H9 (cell line): ENCODE results near the gene SLC25A31. TPM values are rescaled to one million over a fixed set of nuclear protein-coding genes. Genes with fewer than 3 reads are reported as not detected.

ENCODE experiments used
- DNase-seq: peaks from one replicate; pipeline ENCODE4 v3.0.0-alpha.2; 2017
- H2AFZ ChIP-seq: one replicate; pipeline ENCODE4 v1.6.1; 2013; ENCODE audit warnings: mild to moderate bottlenecking, low read length, control low read depth, moderate library complexity
- H2AK5ac ChIP-seq: 2 replicates; pipeline ENCODE4 v1.6.1; 2013; ENCODE audit warnings: low read length, control low read depth, mixed read lengths; ENCODE audit not compliant: insufficient read length
- H2BK120ac ChIP-seq: one replicate; pipeline ENCODE4 v1.6.1; 2013; ENCODE audit warnings: low read depth, mild to moderate bottlenecking, low read length, control low read depth, inconsistent platforms; ENCODE audit not compliant: poor library complexity, severe bottlenecking
- H2BK12ac ChIP-seq: 2 replicates; pipeline ENCODE4 v1.6.1; 2013; ENCODE audit warnings: low read length, control low read depth, mixed read lengths, low read depth; ENCODE audit not compliant: insufficient read length
- H2BK15ac ChIP-seq: 2 replicates; pipeline ENCODE4 v1.6.1; 2013; ENCODE audit warnings: low read depth, low read length, control low read depth
- H2BK20ac ChIP-seq: one replicate; pipeline ENCODE4 v1.6.1; 2013; ENCODE audit warnings: low read depth, mild to moderate bottlenecking, low read length, control low read depth, inconsistent platforms; ENCODE audit not compliant: poor library complexity, severe bottlenecking
- H2BK5ac ChIP-seq: 2 replicates; pipeline ENCODE4 v1.6.1; 2013; ENCODE audit warnings: low read length, control low read depth, mixed read lengths; ENCODE audit not compliant: insufficient read length
- H3K14ac ChIP-seq: 2 replicates; pipeline ENCODE4 v1.6.1; 2013; ENCODE audit warnings: low read length, control low read depth; ENCODE audit not compliant: insufficient read depth
- H3K18ac ChIP-seq: 2 replicates; pipeline ENCODE4 v1.6.1; 2013; ENCODE audit warnings: low read depth, mild to moderate bottlenecking, mixed read lengths, low read length, control low read depth; ENCODE audit not compliant: insufficient read length
- H3K23ac ChIP-seq: 2 replicates; pipeline ENCODE4 v1.6.1; 2013; ENCODE audit warnings: low read length, control low read depth, mixed read lengths, low read depth; ENCODE audit not compliant: insufficient read length
- H3K23me2 ChIP-seq: 2 replicates; pipeline ENCODE4 v1.6.1; 2013; ENCODE audit warnings: low read depth, mild to moderate bottlenecking, mixed read lengths, low read length, control low read depth; ENCODE audit not compliant: insufficient read length, poor library complexity, severe bottlenecking
- H3K27ac ChIP-seq: 2 replicates; pipeline ENCODE4 v1.5.1; 2013; ENCODE audit warnings: low read length, control low read depth, mixed read lengths, low read depth; ENCODE audit not compliant: insufficient read length
- H3K27me3 ChIP-seq: 2 replicates; pipeline ENCODE4 v1.6.1; 2013; ENCODE audit warnings: low read length, control low read depth, inconsistent platforms; ENCODE audit not compliant: insufficient read depth
- H3K4ac ChIP-seq: 2 replicates; pipeline ENCODE4 v1.6.1; 2013; ENCODE audit warnings: low read depth, mild to moderate bottlenecking, control low read depth, inconsistent platforms, low read length, moderate library complexity
- H3K4me1 ChIP-seq: 2 replicates; pipeline ENCODE4 v1.6.1; 2013; ENCODE audit warnings: low read length, control low read depth, inconsistent platforms; ENCODE audit not compliant: insufficient read depth
- H3K4me2 ChIP-seq: 2 replicates; pipeline ENCODE4 v1.6.1; 2013; ENCODE audit warnings: low read length, control low read depth, mixed read lengths; ENCODE audit not compliant: insufficient read length, insufficient read depth
- H3K56ac ChIP-seq: 2 replicates; pipeline ENCODE4 v1.6.1; 2013; ENCODE audit warnings: low read depth, mild to moderate bottlenecking, mixed read lengths, low read length, control low read depth; ENCODE audit not compliant: insufficient read length
- H3K79me1 ChIP-seq: 2 replicates; pipeline ENCODE4 v1.6.1; 2013; ENCODE audit warnings: low read depth, mild to moderate bottlenecking, moderate library complexity, low read length, control low read depth, inconsistent platforms; ENCODE audit not compliant: insufficient read depth, poor library complexity, severe bottlenecking
- H3K79me2 ChIP-seq: 2 replicates; pipeline ENCODE4 v1.6.1; 2013; ENCODE audit warnings: low read length, control low read depth, inconsistent platforms; ENCODE audit not compliant: insufficient read depth
- H3K9ac ChIP-seq: 2 replicates; pipeline ENCODE4 v1.6.1; 2013; ENCODE audit warnings: low read length, control low read depth, mixed read lengths; ENCODE audit not compliant: insufficient read length; ENCODE audit errors: extremely low read depth
- H3K9me3 ChIP-seq: one replicate; pipeline ENCODE4 v1.6.1; 2013; ENCODE audit warnings: low read depth, low read length, inconsistent platforms; ENCODE audit not compliant: control insufficient read depth
- H3T11ph ChIP-seq: one replicate; pipeline ENCODE4 v1.6.1; 2013; ENCODE audit warnings: mild to moderate bottlenecking, low read length, control low read depth, inconsistent platforms
- H4K20me1 ChIP-seq: one replicate; pipeline ENCODE4 v1.6.1; 2013; ENCODE audit not compliant: control insufficient read depth, insufficient read length, insufficient read depth
- H4K5ac ChIP-seq: 2 replicates; pipeline ENCODE4 v1.6.1; 2013; ENCODE audit warnings: low read depth, mild to moderate bottlenecking, mixed read lengths, low read length, control low read depth; ENCODE audit not compliant: insufficient read length
- H4K8ac ChIP-seq: replicated peaks from 2 replicates; pipeline ENCODE4 v1.6.1; 2013; ENCODE audit warnings: low read length, control low read depth, mixed read lengths, low read depth; ENCODE audit not compliant: insufficient read length
- H4K91ac ChIP-seq: 2 replicates; pipeline ENCODE4 v1.6.1; 2013; ENCODE audit warnings: low read depth, mild to moderate bottlenecking, moderate library complexity, mixed read lengths, low read length, control low read depth; ENCODE audit not compliant: insufficient read length
- H3K27ac Mint-ChIP-seq, 3 experiments: 2 replicates in 2 of 3; 3 replicates in 1 of 3; pipeline ENCODE4 v1.8.0; 2020 to 2021; ENCODE audit warnings: mixed read lengths in 3 of 3, mild to moderate bottlenecking in 1 of 3, moderate library complexity in 1 of 3
- H3K27me3 Mint-ChIP-seq: 2 replicates; pipeline ENCODE4 v1.8.0; 2021; ENCODE audit warnings: low read depth, mild to moderate bottlenecking, moderate library complexity, mixed read lengths
- H3K36me3 Mint-ChIP-seq, 3 experiments: 2 replicates in 2 of 3; 3 replicates in 1 of 3; pipeline ENCODE4 v1.8.0; 2020 to 2021; ENCODE audit warnings: low read depth in 3 of 3, mixed read lengths in 3 of 3; ENCODE audit not compliant: insufficient read depth in 1 of 3
- H3K4me1 Mint-ChIP-seq, 2 experiments: 2 replicates each; pipeline ENCODE4 v1.8.0; 2020; ENCODE audit warnings: mixed read lengths in 2 of 2
- H3K4me3 Mint-ChIP-seq, 2 experiments: 2 replicates in 1 of 2; 3 replicates in 1 of 2; pipeline ENCODE4 v1.8.0; 2020 to 2021; ENCODE audit warnings: mild to moderate bottlenecking in 2 of 2, mixed read lengths in 2 of 2, moderate library complexity in 1 of 2
- H3K9me3 Mint-ChIP-seq, 2 experiments: 2 replicates in 1 of 2; 3 replicates in 1 of 2; pipeline ENCODE4 v1.8.0; 2020; ENCODE audit warnings: mild to moderate bottlenecking in 2 of 2, mixed read lengths in 2 of 2, moderate library complexity in 1 of 2
- WGBS: extraction: QIAGEN DNeasy Blood & Tissue Kit; methylation state at CpG from one replicate; pipeline ENCODE4 v1.1.7; 2013; ENCODE audit warnings: missing lambda C conversion rate, low lambda C conversion rate, mixed read lengths; ENCODE audit not compliant: insufficient read length; ENCODE audit errors: extremely low coverage; 5-methylcytosine and 5-hydroxymethylcytosine counted together
- total RNA-seq: library from RNA; stranded (reverse); gene quantifications from 2 replicates; pipeline ENCODE4 v1.2.1, GENCODE V29; 2021
- TF ChIP-seq, protein P1 (sequence below): fragments of 200-600 bp; sonication (generic); conservative IDR thresholded peaks from 3 replicates; pipeline ENCODE4 v1.8.0; 2021; ENCODE audit warnings: antibody characterized with exemption, mild to moderate bottlenecking

Gene SLC25A31
- total RNA-seq, 1 experiment from 2014 or later: not detected

DNA sequence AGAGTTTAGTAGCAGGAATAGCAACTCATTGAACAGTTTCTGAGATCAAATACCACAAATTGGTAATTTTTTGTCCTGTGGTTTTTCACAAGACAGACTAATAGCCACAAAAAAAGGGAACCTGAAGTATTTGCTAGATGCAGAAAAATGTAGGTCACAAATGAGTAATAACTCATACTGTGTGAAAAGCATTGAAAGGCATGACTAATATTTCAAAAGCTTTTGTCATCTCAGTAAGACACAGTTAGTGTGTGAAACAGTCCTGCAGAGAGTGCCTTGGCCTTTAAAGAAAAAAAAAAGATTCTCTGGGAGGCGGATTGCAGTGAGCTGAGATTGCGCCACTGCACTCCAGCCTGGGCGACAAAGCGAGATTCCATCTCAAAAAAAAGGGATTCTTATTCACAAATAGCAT lies 31.4 kb upstream of the SLC25A31 start:
- H2BK12ac ChIP-seq: no peak overlapping the region
- no peak overlapping the region for H3K4me3 Mint-ChIP-seq
- H4K91ac ChIP-seq: no peak overlapping the region
- no peak overlapping the region for H3K4me2 ChIP-seq
- no peak overlapping the region for H2BK120ac ChIP-seq
- DNase-seq: no peak
- H2BK15ac ChIP-seq: no peak overlapping the region
- no peak overlapping the region for H3K9ac ChIP-seq
- H3K4ac ChIP-seq: no peak overlapping the region
- H3K27ac Mint-ChIP-seq: no peak overlapping the region
- H3K4me1 ChIP-seq: no peaks in the 10 kb centered on the region
- no peak overlapping the region for H3K14ac ChIP-seq
- peaks cover 0 to 5% of the 10 kb centered on the region in 2 experiments; a peak in 3 of 5 replicates for H3K9me3 Mint-ChIP-seq
- no peaks in the 10 kb centered on the region for H3K9me3 ChIP-seq
- H3K27me3 ChIP-seq: no peaks in the 10 kb centered on the region
- no peak overlapping the region for H2BK20ac ChIP-seq
- H3K79me1 ChIP-seq: no peaks in the 10 kb centered on the region
- H4K20me1 ChIP-seq: no peaks in the 10 kb centered on the region
- no peak overlapping the region for H3K27ac ChIP-seq
- no peaks in the 10 kb centered on the region for H3K23me2 ChIP-seq
- H3K79me2 ChIP-seq: no peaks in the 10 kb centered on the region
- no peak overlapping the region for H4K8ac ChIP-seq
- H3K56ac ChIP-seq: no peak overlapping the region
- H3K4me1 Mint-ChIP-seq: no peaks in the 10 kb centered on the region
- TF ChIP-seq, protein P1, sequence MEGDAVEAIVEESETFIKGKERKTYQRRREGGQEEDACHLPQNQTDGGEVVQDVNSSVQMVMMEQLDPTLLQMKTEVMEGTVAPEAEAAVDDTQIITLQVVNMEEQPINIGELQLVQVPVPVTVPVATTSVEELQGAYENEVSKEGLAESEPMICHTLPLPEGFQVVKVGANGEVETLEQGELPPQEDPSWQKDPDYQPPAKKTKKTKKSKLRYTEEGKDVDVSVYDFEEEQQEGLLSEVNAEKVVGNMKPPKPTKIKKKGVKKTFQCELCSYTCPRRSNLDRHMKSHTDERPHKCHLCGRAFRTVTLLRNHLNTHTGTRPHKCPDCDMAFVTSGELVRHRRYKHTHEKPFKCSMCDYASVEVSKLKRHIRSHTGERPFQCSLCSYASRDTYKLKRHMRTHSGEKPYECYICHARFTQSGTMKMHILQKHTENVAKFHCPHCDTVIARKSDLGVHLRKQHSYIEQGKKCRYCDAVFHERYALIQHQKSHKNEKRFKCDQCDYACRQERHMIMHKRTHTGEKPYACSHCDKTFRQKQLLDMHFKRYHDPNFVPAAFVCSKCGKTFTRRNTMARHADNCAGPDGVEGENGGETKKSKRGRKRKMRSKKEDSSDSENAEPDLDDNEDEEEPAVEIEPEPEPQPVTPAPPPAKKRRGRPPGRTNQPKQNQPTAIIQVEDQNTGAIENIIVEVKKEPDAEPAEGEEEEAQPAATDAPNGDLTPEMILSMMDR: no peak
- H2AFZ ChIP-seq: no peak overlapping the region
- H3K23ac ChIP-seq: no peak overlapping the region
- H3K36me3 Mint-ChIP-seq: peaks cover 9 to 17% (median 15%) of the 10 kb centered on the region in 3 experiments
- no peak overlapping the region for H3K18ac ChIP-seq
- no CpG with 5 or more reads among the region's 4 CpGs for WGBS
- no peaks in the 10 kb centered on the region for H3K27me3 Mint-ChIP-seq
- no peak overlapping the region for H3T11ph ChIP-seq
- H4K5ac ChIP-seq: no peak overlapping the region
- no peak overlapping the region for H2BK5ac ChIP-seq
- H2AK5ac ChIP-seq: no peak overlapping the region
